Activated T-cell treated with anti-CD3 and anti-CD28 coated beads, Interleukin-2, amount 50 U/mL, for 24 hours (primary cell): ENCODE data around the gene RHCE.
A peak's percentile ranks its signal among the peaks of the same experiment; 100 is the strongest.
"Not testable (repeated sequence)": the region's sequence is repeated elsewhere in the genome, so short reads cannot be mapped to it uniquely, and the experiment has no call there.

Experiments
- DNase-seq: peaks from one replicate; pipeline ENCODE4 v3.0.0-alpha.2; 2020
- H3K27ac Mint-ChIP-seq: 2 replicates; pipeline ENCODE4 v1.8.0; 2020; ENCODE audit warnings: mild to moderate bottlenecking, mixed read lengths
- H3K27me3 Mint-ChIP-seq: 2 replicates; pipeline ENCODE4 v1.8.0; 2020; ENCODE audit warnings: mixed read lengths
- H3K36me3 Mint-ChIP-seq: 2 replicates; pipeline ENCODE4 v1.8.0; 2020; ENCODE audit warnings: low read depth, mixed read lengths
- H3K4me1 Mint-ChIP-seq: 2 replicates; pipeline ENCODE4 v1.8.0; 2020; ENCODE audit warnings: low read depth, mixed read lengths
- H3K4me3 Mint-ChIP-seq: 2 replicates; pipeline ENCODE4 v1.8.0; 2020; ENCODE audit warnings: mild to moderate bottlenecking, moderate library complexity, mixed read lengths
- H3K9me3 Mint-ChIP-seq: 2 replicates; pipeline ENCODE4 v1.8.0; 2020; ENCODE audit warnings: mixed read lengths

The RHCE gene

GRCh38 chr1:25444604-25445003 is 24.0 kb upstream of the RHCE start:
- not testable (repeated sequence) for H3K27me3 Mint-ChIP-seq, H3K4me3 Mint-ChIP-seq, H3K27ac Mint-ChIP-seq, H3K9me3 Mint-ChIP-seq, DNase-seq
- H3K4me1 Mint-ChIP-seq = peaks cover 51% of the 10 kb centered on the region
- H3K36me3 Mint-ChIP-seq = peaks cover 33% of the 10 kb centered on the region

- Mint-ChIP-seq H3K27me3 (no peaks in the 10 kb centered on the region), H3K4me1 (peaks cover 51% of the 10 kb centered on the region), H3K4me3 (no peak overlapping the region), H3K27ac (peak overlapping the region; percentile 12), H3K36me3 (peaks cover 23% of the 10 kb centered on the region), H3K9me3 (no peaks in the 10 kb centered on the region)
- no peak for DNase-seq
Measured at GRCh38 chr1:25443030-25443699, 22.5 kb upstream of the RHCE start.

- no peak for DNase-seq
- H3K27me3 Mint-ChIP-seq = no peaks in the 10 kb centered on the region
- peaks cover 22% of the 10 kb centered on the region for H3K36me3 Mint-ChIP-seq
- no peaks in the 10 kb centered on the region for H3K9me3 Mint-ChIP-seq
- no peak overlapping the region for H3K4me3 Mint-ChIP-seq
- peaks cover 49% of the 10 kb centered on the region for H3K4me1 Mint-ChIP-seq
- H3K27ac Mint-ChIP-seq = no peak overlapping the region
Measured at GRCh38 chr1:25442178-25442577, 21.6 kb upstream of the RHCE start.

- Mint-ChIP-seq H3K4me3 (no peak overlapping the region), H3K27ac (no peak overlapping the region), H3K36me3 (peaks cover 17% of the 10 kb centered on the region), H3K9me3 (no peaks in the 10 kb centered on the region), H3K4me1 (peaks cover 60% of the 10 kb centered on the region), H3K27me3 (no peaks in the 10 kb centered on the region)
- DNase-seq = no peak
Measured at GRCh38 chr1:25439287-25439686, 18.7 kb upstream of the RHCE start.

- Mint-ChIP-seq H3K36me3 (peaks cover 14% of the 10 kb centered on the region), H3K27ac (no peak overlapping the region), H3K4me1 (peaks cover 66% of the 10 kb centered on the region), H3K9me3 (no peaks in the 10 kb centered on the region), H3K27me3 (no peaks in the 10 kb centered on the region), H3K4me3 (no peak overlapping the region)
- no peak for DNase-seq
Measured at GRCh38 chr1:25437672-25438071, 17.0 kb upstream of the RHCE start.

GRCh38 chr1:25435397-25436108 is 14.9 kb upstream of the RHCE start:
- no peaks in the 10 kb centered on the region for H3K9me3 Mint-ChIP-seq
- H3K4me3 Mint-ChIP-seq = peak overlapping the region; percentile 53
- H3K4me1 Mint-ChIP-seq = peaks cover 61% of the 10 kb centered on the region
- peaks cover 18% of the 10 kb centered on the region for H3K36me3 Mint-ChIP-seq
- H3K27me3 Mint-ChIP-seq = no peaks in the 10 kb centered on the region
- DNase-seq = no peak
- H3K27ac Mint-ChIP-seq = peak overlapping the region; percentile 85

GRCh38 chr1:25433389-25434186 is 13.0 kb upstream of the RHCE start:
- peak overlapping the region; percentile 41 for H3K27ac Mint-ChIP-seq
- H3K4me3 Mint-ChIP-seq = peak overlapping the region; percentile 86
- no peak for DNase-seq
- H3K9me3 Mint-ChIP-seq = no peaks in the 10 kb centered on the region
- H3K36me3 Mint-ChIP-seq = peaks cover 22% of the 10 kb centered on the region
- peaks cover 64% of the 10 kb centered on the region for H3K4me1 Mint-ChIP-seq
- H3K27me3 Mint-ChIP-seq = no peaks in the 10 kb centered on the region

- Mint-ChIP-seq H3K9me3 (no peaks in the 10 kb centered on the region), H3K27me3 (no peaks in the 10 kb centered on the region), H3K27ac (peak overlapping the region; percentile 88), H3K4me1 (peaks cover 63% of the 10 kb centered on the region), H3K36me3 (peaks cover 20% of the 10 kb centered on the region), H3K4me3 (peak overlapping the region; percentile 86)
- DNase-seq = no peak
Measured at GRCh38 chr1:25432749-25433388, 12.2 kb upstream of the RHCE start.

GRCh38 chr1:25431955-25432719 is 11.5 kb upstream of the RHCE start:
- H3K9me3 Mint-ChIP-seq = no peaks in the 10 kb centered on the region
- peaks cover 62% of the 10 kb centered on the region for H3K4me1 Mint-ChIP-seq
- H3K27me3 Mint-ChIP-seq = no peaks in the 10 kb centered on the region
- H3K27ac Mint-ChIP-seq = peak overlapping the region; percentile 88
- peaks cover 14% of the 10 kb centered on the region for H3K36me3 Mint-ChIP-seq
- DNase-seq = no peak
- H3K4me3 Mint-ChIP-seq = peak overlapping the region; percentile 86

- peak; percentile 45 for DNase-seq
- H3K27me3 Mint-ChIP-seq = no peaks in the 10 kb centered on the region
- H3K36me3 Mint-ChIP-seq = peaks cover 9% of the 10 kb centered on the region
- no peaks in the 10 kb centered on the region for H3K9me3 Mint-ChIP-seq
- H3K4me3 Mint-ChIP-seq = peak overlapping the region; percentile 97
- H3K4me1 Mint-ChIP-seq = peaks cover 53% of the 10 kb centered on the region
- peak overlapping the region; percentile 100 for H3K27ac Mint-ChIP-seq
Measured at GRCh38 chr1:25430967-25431881, 10.6 kb upstream of the RHCE start.

GRCh38 chr1:25430073-25430966 is 9.7 kb upstream of the RHCE start, which contains the start of gene MACO1:
TSS of gene MACO1 (plus strand) at chr1:25430897. CDS start at chr1:25431099, 202 bp downstream.
- Mint-ChIP-seq H3K4me1 (peaks cover 44% of the 10 kb centered on the region), H3K27me3 (no peaks in the 10 kb centered on the region), H3K36me3 (peaks cover 9% of the 10 kb centered on the region), H3K4me3 (peak within 1 kb of the TSS; percentile 97), H3K9me3 (no peaks in the 10 kb centered on the region), H3K27ac (peak within 1 kb of the TSS; percentile 100)
- peak; percentile 99 for DNase-seq

- Mint-ChIP-seq H3K27ac (no peak overlapping the region), H3K9me3 (no peaks in the 10 kb centered on the region), H3K27me3 (no peaks in the 10 kb centered on the region), H3K4me3 (peak overlapping the region; percentile 21), H3K4me1 (peaks cover 27% of the 10 kb centered on the region), H3K36me3 (peaks cover 9% of the 10 kb centered on the region)
- no peak for DNase-seq
Measured at GRCh38 chr1:25428475-25429166, 8.0 kb upstream of the RHCE start.
